NB4 (cell line): ENCODE measurements around the gene RAB24.

Experiments used
- CTCF ChIP-seq: IDR thresholded peaks from one replicate; pipeline ENCODE4 v1.5.1; 2012; ENCODE audit warnings: low read depth, low read length
- MAX ChIP-seq: IDR thresholded peaks from 2 replicates; pipeline ENCODE4 v1.6.1; 2011; ENCODE audit warnings: low read depth, low read length
- MYC ChIP-seq: IDR thresholded peaks from 2 replicates; pipeline ENCODE4 v1.6.1; 2011; ENCODE audit warnings: low read depth, low read length
- POLR2A ChIP-seq: IDR thresholded peaks from 2 replicates; pipeline ENCODE4 v1.6.1; 2011; ENCODE audit warnings: mild to moderate bottlenecking; ENCODE audit not compliant: insufficient read length; ENCODE audit errors: extremely low read depth

- TF ChIP-seq MAX = no peak
- TF ChIP-seq POLR2A = no peak
- TF ChIP-seq CTCF = no peak
- no peak for TF ChIP-seq MYC
Measured at GRCh38 chr5:177320879-177321278, 17.4 kb upstream of the RAB24 start.
